ENCODE measurements around the gene ARHGEF11.

ARHGEF11 gene

GRCh38 chr1:156970017-156970416 lies 75.5 kb downstream of the ARHGEF11 start:
- no peaks in the 10 kb centered on the region for H3K9me3 Mint-ChIP-seq
- H3K4me1 Mint-ChIP-seq (ENCODE audit: low read depth), result no peaks in the 10 kb centered on the region
- no peak for DNase-seq (ENCODE audit: low spot score)
- H3K4me3 Mint-ChIP-seq, result no peak overlapping the region
- H3K27me3 Mint-ChIP-seq (ENCODE audit: low read depth), result peaks cover 54% of the 10 kb centered on the region
- no peaks in the 10 kb centered on the region for H3K36me3 Mint-ChIP-seq (ENCODE audit: low read depth)
- no peak overlapping the region for H3K27ac Mint-ChIP-seq

DNA sequence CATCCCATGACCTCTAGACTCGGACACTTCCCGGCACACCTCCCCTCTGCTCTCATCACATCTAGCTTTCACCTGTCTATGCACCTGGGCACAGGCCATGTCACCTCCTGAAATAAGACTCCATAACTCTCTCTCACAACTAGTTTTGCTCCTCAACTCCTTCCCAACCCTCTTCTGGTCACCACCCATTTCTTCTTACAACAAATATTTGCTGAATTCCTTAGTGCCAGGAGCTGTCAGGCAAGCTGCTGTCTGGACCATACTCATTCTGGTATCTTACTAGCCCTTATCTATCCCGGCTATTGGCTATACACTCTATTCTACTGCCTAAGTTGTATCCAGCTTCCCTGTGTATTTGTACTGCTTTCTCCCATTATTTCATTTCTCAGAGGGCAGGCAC lies 76.0 kb downstream of the ARHGEF11 start:
- DNase-seq (ENCODE audit: low spot score), result no peak
- H3K27ac Mint-ChIP-seq, result no peak overlapping the region
- H3K27me3 Mint-ChIP-seq (ENCODE audit: low read depth), result peaks cover 53% of the 10 kb centered on the region
- H3K4me1 Mint-ChIP-seq (ENCODE audit: low read depth), result no peaks in the 10 kb centered on the region
- H3K36me3 Mint-ChIP-seq (ENCODE audit: low read depth), result no peaks in the 10 kb centered on the region
- no peak overlapping the region for H3K4me3 Mint-ChIP-seq
- no peaks in the 10 kb centered on the region for H3K9me3 Mint-ChIP-seq

DNA sequence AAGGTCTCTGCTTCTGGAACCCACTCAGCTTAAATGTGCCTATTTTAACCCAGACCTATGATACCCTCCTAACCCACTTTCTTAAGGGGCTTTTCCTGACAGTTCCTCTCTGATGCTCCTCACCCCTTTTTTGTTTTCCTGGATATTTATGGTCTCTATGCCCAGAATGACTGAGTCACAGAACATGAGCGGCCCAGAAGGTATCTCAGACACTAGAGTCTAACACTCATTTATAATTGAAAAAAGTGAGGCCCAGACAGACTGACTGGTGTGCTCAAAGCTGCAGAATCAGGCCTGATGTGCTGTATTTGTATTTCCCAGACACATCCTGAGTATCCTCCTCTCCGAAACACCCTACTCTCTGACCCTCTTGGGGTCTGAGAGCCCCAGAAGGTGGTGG lies 81.1 kb downstream of the ARHGEF11 start:
- Mint-ChIP-seq H3K9me3 (peaks cover 7% of the 10 kb centered on the region), H3K27me3 (ENCODE audit: low read depth) (peaks cover 34% of the 10 kb centered on the region), H3K36me3 (ENCODE audit: low read depth) (peaks cover 15% of the 10 kb centered on the region), H3K4me3 (no peak overlapping the region), H3K27ac (no peak overlapping the region), H3K4me1 (ENCODE audit: low read depth) (peaks cover 28% of the 10 kb centered on the region)
- DNase-seq (ENCODE audit: low spot score), result no peak

GRCh38 chr1:156963621-156964020 lies 81.9 kb downstream of the ARHGEF11 start:
- H3K4me1 Mint-ChIP-seq (ENCODE audit: low read depth), result peaks cover 33% of the 10 kb centered on the region

GRCh38 chr1:156961709-156962108 lies 83.8 kb downstream of the ARHGEF11 start:
- Mint-ChIP-seq H3K9me3 (peaks cover 7% of the 10 kb centered on the region), H3K4me1 (ENCODE audit: low read depth) (peaks cover 41% of the 10 kb centered on the region), H3K27me3 (ENCODE audit: low read depth) (peaks cover 26% of the 10 kb centered on the region), H3K4me3 (peak overlapping the region; percentile 44), H3K36me3 (ENCODE audit: low read depth) (peaks cover 28% of the 10 kb centered on the region), H3K27ac (no peak overlapping the region)
- peak; percentile 10 for DNase-seq (ENCODE audit: low spot score)

More at GRCh38 chr1:156963621-156964020, 81.9 kb downstream of the ARHGEF11 start:
- DNase-seq (ENCODE audit: low spot score), result peak; percentile 7
- peaks cover 34% of the 10 kb centered on the region for H3K27me3 Mint-ChIP-seq (ENCODE audit: low read depth)
- peaks cover 7% of the 10 kb centered on the region for H3K9me3 Mint-ChIP-seq
- H3K36me3 Mint-ChIP-seq (ENCODE audit: low read depth), result peaks cover 20% of the 10 kb centered on the region
- H3K27ac Mint-ChIP-seq, result peak overlapping the region; percentile 62
- H3K4me3 Mint-ChIP-seq, result peak overlapping the region; percentile 90

DNA sequence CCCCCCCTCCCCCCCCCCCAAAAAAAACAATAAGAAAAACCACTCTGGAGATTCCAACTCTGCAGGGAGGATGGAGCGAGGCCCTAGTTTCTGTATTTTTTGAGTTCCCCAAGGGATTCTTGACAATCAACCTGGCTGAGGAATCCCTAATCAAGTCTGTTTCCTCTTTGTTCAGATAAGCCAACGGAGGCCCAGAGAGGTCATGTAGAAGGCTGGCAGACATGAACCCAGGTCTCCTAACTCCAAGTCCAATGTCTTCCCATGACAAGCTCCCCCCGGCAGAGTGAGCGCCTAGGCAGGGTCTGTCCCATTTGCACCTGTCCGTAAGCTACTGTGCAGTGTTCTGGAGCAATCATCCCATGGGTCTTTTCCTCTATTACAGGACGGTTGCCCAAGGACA lies 85.6 kb downstream of the ARHGEF11 start:
- H3K36me3 Mint-ChIP-seq (ENCODE audit: low read depth), result peaks cover 28% of the 10 kb centered on the region
- H3K27ac Mint-ChIP-seq, result no peak overlapping the region
- no peak overlapping the region for H3K4me3 Mint-ChIP-seq
- DNase-seq (ENCODE audit: low spot score), result no peak
- peaks cover 41% of the 10 kb centered on the region for H3K4me1 Mint-ChIP-seq (ENCODE audit: low read depth)
- H3K9me3 Mint-ChIP-seq, result peaks cover 7% of the 10 kb centered on the region
- H3K27me3 Mint-ChIP-seq (ENCODE audit: low read depth), result peaks cover 8% of the 10 kb centered on the region

DNA sequence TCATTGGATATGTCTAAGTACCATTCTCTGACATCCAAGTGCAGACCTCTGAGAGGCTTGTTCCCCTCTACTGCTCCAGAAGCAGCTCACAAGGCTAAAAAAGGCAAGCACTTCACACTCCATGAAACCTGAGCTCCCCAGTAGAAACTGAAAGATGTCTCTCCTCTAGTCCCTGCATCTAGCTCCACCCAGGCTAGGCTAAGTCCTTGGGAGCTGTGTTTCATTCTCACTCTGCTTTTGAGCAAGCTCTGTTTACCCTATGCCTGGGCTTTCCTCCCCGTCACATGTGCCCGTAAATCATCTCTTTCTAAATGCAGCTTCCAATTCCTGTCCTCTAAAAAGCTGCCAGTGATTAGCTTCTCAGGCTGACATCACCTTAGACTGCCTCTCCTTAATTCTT lies 86.1 kb downstream of the ARHGEF11 start:
- H3K36me3 Mint-ChIP-seq (ENCODE audit: low read depth), result peaks cover 28% of the 10 kb centered on the region
- H3K4me1 Mint-ChIP-seq (ENCODE audit: low read depth), result peaks cover 40% of the 10 kb centered on the region
- no peak overlapping the region for H3K4me3 Mint-ChIP-seq
- H3K27me3 Mint-ChIP-seq (ENCODE audit: low read depth), result peaks cover 7% of the 10 kb centered on the region
- no peak for DNase-seq (ENCODE audit: low spot score)
- peaks cover 7% of the 10 kb centered on the region for H3K9me3 Mint-ChIP-seq
- H3K27ac Mint-ChIP-seq, result no peak overlapping the region

GRCh38 chr1:156958247-156958714 lies 87.3 kb downstream of the ARHGEF11 start:
- peaks cover 29% of the 10 kb centered on the region for H3K4me1 Mint-ChIP-seq (ENCODE audit: low read depth)
- H3K4me3 Mint-ChIP-seq, result no peak overlapping the region
- peaks cover 22% of the 10 kb centered on the region for H3K36me3 Mint-ChIP-seq (ENCODE audit: low read depth)
- DNase-seq (ENCODE audit: low spot score), result no peak
- no peaks in the 10 kb centered on the region for H3K9me3 Mint-ChIP-seq
- H3K27me3 Mint-ChIP-seq (ENCODE audit: low read depth), result peaks cover 6% of the 10 kb centered on the region
- H3K27ac Mint-ChIP-seq, result no peak overlapping the region

DNA sequence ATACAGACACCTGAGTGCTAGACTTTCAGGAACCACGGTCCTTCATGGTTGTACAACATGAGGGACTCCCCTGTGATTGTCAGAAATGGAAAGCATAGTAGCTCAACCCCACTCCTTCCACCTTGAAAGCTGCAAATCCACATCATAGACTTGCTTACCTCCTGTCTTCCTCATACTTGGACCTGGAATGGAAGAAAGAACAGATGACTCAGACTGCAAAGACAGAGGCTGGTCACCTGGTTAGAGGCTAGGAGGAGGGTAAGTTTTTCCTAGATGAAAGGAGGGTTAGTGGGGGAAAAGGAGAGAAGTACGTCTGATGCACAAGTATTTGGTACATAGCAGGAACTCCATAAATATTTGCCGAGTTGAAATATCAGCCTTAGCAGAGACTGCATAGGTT lies 87.9 kb downstream of the ARHGEF11 start:
- H3K4me1 Mint-ChIP-seq (ENCODE audit: low read depth), result peaks cover 24% of the 10 kb centered on the region
- peaks cover 6% of the 10 kb centered on the region for H3K27me3 Mint-ChIP-seq (ENCODE audit: low read depth)
- H3K4me3 Mint-ChIP-seq, result no peak overlapping the region
- no peaks in the 10 kb centered on the region for H3K9me3 Mint-ChIP-seq
- peaks cover 22% of the 10 kb centered on the region for H3K36me3 Mint-ChIP-seq (ENCODE audit: low read depth)
- no peak for DNase-seq (ENCODE audit: low spot score)
- no peak overlapping the region for H3K27ac Mint-ChIP-seq

GRCh38 chr1:156956333-156956732 lies 89.2 kb downstream of the ARHGEF11 start:
- H3K9me3 Mint-ChIP-seq, result no peaks in the 10 kb centered on the region
- H3K27ac Mint-ChIP-seq, result no peak overlapping the region

GRCh38 chr1:156953571-156953970 lies 92.0 kb downstream of the ARHGEF11 start:
- peaks cover 7% of the 10 kb centered on the region for H3K4me1 Mint-ChIP-seq (ENCODE audit: low read depth)
- peaks cover under 1% of the 10 kb centered on the region for H3K27me3 Mint-ChIP-seq (ENCODE audit: low read depth)
- H3K36me3 Mint-ChIP-seq (ENCODE audit: low read depth), result peaks cover 10% of the 10 kb centered on the region
- no peaks in the 10 kb centered on the region for H3K9me3 Mint-ChIP-seq
- H3K27ac Mint-ChIP-seq, result no peak overlapping the region
- no peak overlapping the region for H3K4me3 Mint-ChIP-seq
- no peak for DNase-seq (ENCODE audit: low spot score)

More at GRCh38 chr1:156956333-156956732, 89.2 kb downstream of the ARHGEF11 start:
- peaks cover 15% of the 10 kb centered on the region for H3K36me3 Mint-ChIP-seq (ENCODE audit: low read depth)
- peaks cover 4% of the 10 kb centered on the region for H3K27me3 Mint-ChIP-seq (ENCODE audit: low read depth)
- no peak overlapping the region for H3K4me3 Mint-ChIP-seq
- peaks cover 14% of the 10 kb centered on the region for H3K4me1 Mint-ChIP-seq (ENCODE audit: low read depth)
- DNase-seq (ENCODE audit: low spot score), result no peak

DNA sequence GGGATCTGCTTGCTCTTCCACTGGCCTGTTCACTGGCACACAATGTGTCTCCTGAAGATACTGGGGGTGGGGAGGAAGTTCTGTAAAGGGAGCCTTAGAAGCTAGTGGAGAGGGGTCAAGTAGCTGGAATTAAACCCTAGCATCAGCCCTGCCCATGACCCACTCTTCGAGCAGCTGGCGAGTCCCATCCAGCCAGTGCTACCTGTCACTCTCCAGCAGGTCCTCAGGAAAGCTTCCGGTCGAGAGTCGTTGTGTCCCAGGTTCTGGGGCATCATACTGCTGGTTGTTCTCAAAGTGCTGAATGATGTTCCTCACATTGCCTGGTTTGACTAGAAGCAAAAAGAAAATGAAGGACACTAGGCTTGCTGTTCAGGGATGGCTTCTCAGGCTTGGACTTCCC lies 94.2 kb downstream of the ARHGEF11 start:
- Mint-ChIP-seq H3K9me3 (no peaks in the 10 kb centered on the region), H3K36me3 (ENCODE audit: low read depth) (peaks cover 3% of the 10 kb centered on the region), H3K27ac (no peak overlapping the region), H3K27me3 (ENCODE audit: low read depth) (no peaks in the 10 kb centered on the region), H3K4me1 (ENCODE audit: low read depth) (no peaks in the 10 kb centered on the region), H3K4me3 (no peak overlapping the region)
- DNase-seq (ENCODE audit: low spot score), result no peak

GRCh38 chr1:156949127-156949526 lies 96.4 kb downstream of the ARHGEF11 start:
- no peaks in the 10 kb centered on the region for H3K9me3 Mint-ChIP-seq
- H3K4me3 Mint-ChIP-seq, result no peak overlapping the region
- peaks cover 3% of the 10 kb centered on the region for H3K36me3 Mint-ChIP-seq (ENCODE audit: low read depth)
- H3K27ac Mint-ChIP-seq, result no peak overlapping the region
- no peaks in the 10 kb centered on the region for H3K27me3 Mint-ChIP-seq (ENCODE audit: low read depth)
- H3K4me1 Mint-ChIP-seq (ENCODE audit: low read depth), result no peaks in the 10 kb centered on the region
- no peak for DNase-seq (ENCODE audit: low spot score)

DNA sequence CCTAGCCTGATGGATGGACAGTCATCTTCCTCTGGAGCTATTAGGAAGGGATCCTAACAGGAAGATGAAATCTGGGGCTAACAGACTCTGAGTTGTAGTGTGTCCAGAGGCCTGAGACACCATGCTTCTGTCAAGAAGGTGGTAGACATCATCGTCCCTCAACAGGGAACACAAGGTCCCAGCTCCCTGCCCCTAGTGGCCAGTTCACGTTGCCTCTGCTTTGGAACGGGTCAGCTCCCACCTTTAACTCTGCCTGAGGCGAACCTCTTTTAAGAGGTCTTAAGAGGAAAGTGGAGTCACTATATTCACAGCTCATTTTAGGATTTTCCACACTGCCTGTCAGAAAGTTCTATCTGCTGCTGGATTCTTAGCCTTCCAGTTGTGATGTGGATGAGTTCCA lies 96.8 kb downstream of the ARHGEF11 start:
- Mint-ChIP-seq H3K27me3 (ENCODE audit: low read depth) (no peaks in the 10 kb centered on the region), H3K4me1 (ENCODE audit: low read depth) (no peaks in the 10 kb centered on the region), H3K27ac (no peak overlapping the region), H3K9me3 (no peaks in the 10 kb centered on the region), H3K36me3 (ENCODE audit: low read depth) (peaks cover 3% of the 10 kb centered on the region), H3K4me3 (no peak overlapping the region)
- DNase-seq (ENCODE audit: low spot score), result no peak

DNA sequence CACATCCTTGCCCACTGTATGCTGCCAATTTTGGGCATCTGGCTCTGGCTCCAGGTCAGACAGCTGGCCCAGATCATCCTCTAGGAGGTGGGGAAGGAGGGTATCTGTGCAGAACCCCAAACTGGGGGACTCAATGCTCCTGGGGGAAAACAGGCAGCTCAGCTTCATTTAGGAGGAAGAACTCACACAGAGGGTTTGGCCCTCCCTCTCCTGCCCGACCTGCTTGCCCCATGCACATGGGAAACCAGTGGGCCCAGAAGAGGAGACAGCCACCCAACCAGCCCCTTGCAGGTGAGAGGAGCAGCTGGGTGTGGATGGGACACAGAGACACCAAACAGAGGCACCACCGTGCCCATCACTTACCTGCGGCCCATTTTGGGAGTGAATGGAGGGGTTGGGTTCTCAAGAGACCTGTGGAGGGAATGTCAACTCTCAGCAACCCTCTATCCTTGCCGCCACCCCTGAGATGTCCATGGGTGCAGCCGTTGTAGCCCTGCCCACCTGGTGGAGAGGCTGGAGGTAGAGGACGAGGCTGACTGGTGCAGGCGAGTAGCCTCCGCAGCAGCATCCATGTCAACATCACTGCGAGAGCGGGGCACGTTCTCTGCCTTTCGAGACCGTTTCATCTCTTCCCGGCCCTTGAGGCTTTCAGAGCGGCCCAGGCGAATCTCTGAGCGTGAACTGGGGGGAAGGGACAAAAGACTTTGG lies 97.6 kb downstream of the ARHGEF11 start:
- no peaks in the 10 kb centered on the region for H3K27me3 Mint-ChIP-seq (ENCODE audit: low read depth)
- no peaks in the 10 kb centered on the region for H3K4me1 Mint-ChIP-seq (ENCODE audit: low read depth)
- H3K4me3 Mint-ChIP-seq, result no peak overlapping the region
- DNase-seq (ENCODE audit: low spot score), result no peak
- no peak overlapping the region for H3K27ac Mint-ChIP-seq
- H3K9me3 Mint-ChIP-seq, result no peaks in the 10 kb centered on the region
- peaks cover 3% of the 10 kb centered on the region for H3K36me3 Mint-ChIP-seq (ENCODE audit: low read depth)
